ENCODE data around the gene FOSL2.
A peak's percentile ranks its signal among the peaks of the same experiment; 100 is the strongest.

DNA sequence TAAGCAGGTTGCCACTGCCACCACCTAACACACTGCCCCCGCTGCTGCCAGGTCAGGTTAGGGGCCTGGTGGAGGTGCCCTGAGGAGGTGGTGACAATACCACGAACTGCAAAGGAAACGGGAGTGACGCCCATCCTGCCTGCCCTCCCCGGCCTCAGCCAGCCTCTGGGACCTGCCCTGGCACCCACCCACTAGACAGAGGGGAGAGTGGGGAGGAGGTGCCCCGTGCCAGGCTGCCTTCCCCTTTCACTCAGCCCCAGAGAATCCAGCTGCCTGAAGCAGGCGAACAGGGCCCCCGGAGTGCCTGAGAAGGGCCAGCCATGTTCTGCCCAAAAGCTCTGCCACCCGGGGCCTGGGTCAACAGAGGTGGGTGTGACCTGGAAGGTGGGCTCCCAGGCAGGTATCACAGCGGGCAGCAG is 44.5 kb upstream of the FOSL2 start:
- TF ChIP-seq, protein P1, sequence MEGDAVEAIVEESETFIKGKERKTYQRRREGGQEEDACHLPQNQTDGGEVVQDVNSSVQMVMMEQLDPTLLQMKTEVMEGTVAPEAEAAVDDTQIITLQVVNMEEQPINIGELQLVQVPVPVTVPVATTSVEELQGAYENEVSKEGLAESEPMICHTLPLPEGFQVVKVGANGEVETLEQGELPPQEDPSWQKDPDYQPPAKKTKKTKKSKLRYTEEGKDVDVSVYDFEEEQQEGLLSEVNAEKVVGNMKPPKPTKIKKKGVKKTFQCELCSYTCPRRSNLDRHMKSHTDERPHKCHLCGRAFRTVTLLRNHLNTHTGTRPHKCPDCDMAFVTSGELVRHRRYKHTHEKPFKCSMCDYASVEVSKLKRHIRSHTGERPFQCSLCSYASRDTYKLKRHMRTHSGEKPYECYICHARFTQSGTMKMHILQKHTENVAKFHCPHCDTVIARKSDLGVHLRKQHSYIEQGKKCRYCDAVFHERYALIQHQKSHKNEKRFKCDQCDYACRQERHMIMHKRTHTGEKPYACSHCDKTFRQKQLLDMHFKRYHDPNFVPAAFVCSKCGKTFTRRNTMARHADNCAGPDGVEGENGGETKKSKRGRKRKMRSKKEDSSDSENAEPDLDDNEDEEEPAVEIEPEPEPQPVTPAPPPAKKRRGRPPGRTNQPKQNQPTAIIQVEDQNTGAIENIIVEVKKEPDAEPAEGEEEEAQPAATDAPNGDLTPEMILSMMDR (IDR thresholded peaks at IDR 0.05 in 8 of 11, conservative IDR thresholded peaks at IDR 0.05 in 3 of 11), result no peak
- no peak for TF ChIP-seq POLR2A (IDR thresholded peaks at IDR 0.05)
- peak; percentile 67 to 74 (median 73) for TF ChIP-seq POLR2AphosphoS5 (IDR thresholded peaks at IDR 0.05)

Data from spleen (tissue), 7 donors.